Measurements from ENCODE around the gene LRIT1.

Gene LRIT1

GRCh38 chr10:84248794-84249193 lies 7.4 kb upstream of the LRIT1 start:
- no peak for DNase-seq

GRCh38 chr10:84247496-84247895 lies 6.2 kb upstream of the LRIT1 start:
- no peak for DNase-seq

GRCh38 chr10:84244651-84245270 lies 3.4 kb upstream of the LRIT1 start, which contains the start of gene RGR:
RGR (plus strand) TSS chr10:84245053; CDS start chr10:84245091, 38 bp downstream.
- no peak for DNase-seq

GRCh38 chr10:84243759-84244158 lies 2.4 kb upstream of the LRIT1 start:
- no peak for DNase-seq

DNA sequence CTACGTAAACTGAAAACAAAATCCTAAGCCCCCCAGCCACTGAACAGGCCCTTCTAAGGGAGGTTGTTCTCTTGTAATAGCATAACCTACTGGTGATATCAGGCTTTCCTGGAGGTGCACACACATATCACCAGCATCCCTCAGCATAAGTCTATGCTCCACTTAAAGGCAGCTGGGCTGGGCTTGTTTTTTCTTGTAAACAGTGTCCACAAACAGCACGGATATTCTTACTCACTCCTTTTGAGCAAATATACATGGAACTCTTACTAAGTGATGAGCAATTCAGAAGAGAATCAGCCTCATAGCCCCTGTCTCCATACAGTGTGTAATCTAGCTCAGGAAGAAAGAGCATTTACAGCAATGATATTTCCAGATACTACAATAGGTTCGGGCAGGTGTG lies 2.4 kb downstream of the LRIT1 start:
- DNase-seq, result no peak

DNA sequence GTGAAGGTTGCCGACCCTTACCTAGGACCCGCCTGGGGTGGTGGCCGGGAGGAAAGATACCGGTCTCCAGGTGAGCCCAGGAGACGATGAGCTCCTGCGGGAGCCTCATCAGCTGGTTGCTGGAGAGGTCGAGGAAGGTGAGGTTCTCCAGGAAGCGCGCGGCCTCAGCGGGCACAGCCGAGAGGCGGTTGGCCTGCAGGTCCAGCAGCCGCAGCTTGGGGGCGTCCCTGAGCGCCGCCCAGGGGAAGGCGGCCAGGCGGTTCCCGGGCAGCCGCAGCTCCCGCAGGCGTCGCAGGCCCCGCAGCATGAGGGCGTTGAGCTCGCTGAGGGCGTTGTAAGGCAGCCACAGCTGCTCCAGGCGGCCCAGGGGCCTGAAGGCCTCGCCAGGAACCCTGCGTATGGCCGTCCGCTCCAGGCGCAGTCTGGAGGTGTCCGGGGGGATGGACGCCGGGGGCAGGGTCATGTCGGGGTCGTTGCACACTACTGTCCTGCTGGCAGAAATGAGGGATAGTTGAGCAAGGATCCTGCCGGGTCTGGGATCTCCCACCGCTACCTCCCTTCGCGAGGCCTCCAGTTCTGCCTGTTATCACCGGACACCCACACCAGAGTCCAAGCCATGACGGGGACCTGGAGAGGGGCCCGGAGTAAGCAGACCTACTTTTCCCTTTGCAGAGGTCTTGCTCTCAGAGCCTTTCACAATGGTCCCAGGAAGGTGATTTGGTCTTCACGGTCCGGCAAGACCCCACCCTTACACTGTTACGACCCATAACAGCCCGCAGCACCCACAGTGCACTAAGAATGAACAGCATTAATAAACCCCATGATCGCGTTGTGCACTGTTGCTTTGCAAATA lies 3.9 kb downstream of the LRIT1 start:
- DNase-seq, result no peak

DNA sequence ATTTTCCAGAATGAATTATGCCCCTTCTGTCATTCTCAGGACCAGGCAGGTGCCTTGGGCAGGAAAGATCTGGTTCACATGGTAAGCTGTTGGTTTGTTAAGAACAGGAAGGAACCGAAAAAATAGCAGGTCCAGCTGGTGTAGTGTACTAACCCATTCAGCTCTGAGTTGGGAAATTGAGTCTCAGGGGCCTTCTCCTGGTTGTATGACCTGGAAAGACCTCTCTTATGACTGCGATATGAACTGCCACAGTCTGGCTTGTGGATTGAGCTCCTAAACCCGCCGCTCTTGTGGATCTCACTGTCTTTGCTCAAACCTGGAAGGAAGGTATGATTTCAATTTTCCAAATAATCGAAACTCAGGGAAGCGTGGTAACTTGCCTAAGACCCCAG lies 4.5 kb downstream of the LRIT1 start:
- no peak for DNase-seq

GRCh38 chr10:84235096-84235495 lies 6.2 kb downstream of the LRIT1 start:
- no peak for DNase-seq

DNA sequence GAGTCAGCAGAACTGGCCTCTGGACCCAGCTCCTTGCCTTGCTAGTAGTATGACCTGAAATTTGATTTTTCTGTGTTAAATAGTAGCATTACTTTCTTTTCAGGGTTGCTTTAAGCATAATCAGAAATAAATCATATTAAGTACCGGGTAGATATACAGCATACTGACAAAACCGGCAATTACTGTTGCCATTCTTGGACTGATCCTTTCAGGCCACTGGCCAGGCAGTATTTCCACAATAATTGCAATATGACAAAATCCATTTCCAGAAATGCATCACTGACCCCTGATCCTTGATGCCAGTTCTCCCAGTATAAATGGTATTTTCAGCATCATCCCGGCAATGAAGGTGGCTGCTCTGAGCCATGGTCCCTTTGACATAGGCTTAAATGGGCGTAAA lies 6.9 kb downstream of the LRIT1 start:
- no peak for DNase-seq

DNA sequence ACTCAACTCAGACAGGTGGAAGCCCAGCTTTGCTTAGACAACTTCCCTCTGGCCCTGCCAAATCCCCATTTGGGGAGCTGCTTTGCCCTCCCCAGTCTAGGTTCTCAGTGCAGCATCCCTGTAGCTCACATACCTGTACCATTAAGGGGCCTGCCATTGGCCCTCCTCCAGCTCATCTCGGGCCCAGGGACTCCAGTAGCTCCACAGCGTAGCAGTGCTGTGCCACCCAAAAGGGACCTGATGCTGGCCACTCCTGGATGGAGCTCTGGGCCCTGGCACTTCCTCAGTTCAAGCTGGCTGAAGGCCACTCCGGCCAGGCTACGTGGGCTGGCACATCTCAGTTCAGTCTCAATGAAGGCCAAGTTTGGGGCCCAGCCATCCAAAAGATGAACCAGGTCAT lies 7.4 kb downstream of the LRIT1 start:
- no peak for DNase-seq

DNA sequence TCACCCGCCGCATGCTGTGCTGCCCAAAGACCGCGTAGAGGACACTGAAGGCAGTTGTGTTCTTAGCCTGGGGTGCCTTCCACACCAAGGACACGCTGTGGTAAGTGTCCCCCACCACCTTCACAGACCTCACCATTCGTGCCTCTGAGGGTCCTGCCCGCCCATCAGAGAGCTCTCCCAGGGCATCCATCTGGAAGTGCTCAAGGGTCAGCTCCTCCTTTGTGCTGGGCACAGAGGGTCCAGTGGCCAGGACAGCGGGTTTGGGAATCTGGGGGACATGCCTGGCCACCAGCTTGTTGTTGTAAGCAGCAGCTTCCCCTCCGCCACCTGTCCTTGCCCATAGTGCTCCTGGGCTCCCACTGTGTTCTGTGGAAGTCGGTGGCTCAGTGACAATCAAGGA lies 9.0 kb downstream of the LRIT1 start:
- DNase-seq, result no peak

- DNase-seq, result no peak
Measured at GRCh38 chr10:84230359-84230758, 11.0 kb downstream of the LRIT1 start.

DNA sequence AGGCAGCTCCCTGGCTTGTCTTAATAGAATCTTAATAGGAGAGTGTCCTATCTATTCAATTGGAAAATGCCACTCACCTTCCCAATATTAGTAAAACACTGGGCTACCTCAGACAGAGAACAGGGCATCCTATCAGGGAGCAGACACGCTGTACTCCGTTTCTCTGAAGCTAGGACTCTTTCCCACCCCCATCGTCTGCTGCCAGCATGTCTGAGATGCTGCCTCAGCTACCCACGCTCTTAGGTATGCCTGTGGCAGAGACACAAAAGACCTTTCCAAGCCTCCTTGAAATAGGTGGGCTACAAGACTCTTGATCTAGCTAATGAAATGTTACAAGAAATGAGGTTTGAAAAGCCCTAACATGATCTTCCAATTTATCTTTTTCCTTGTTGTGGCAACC lies 13.5 kb downstream of the LRIT1 start:
- DNase-seq, result no peak

DNA sequence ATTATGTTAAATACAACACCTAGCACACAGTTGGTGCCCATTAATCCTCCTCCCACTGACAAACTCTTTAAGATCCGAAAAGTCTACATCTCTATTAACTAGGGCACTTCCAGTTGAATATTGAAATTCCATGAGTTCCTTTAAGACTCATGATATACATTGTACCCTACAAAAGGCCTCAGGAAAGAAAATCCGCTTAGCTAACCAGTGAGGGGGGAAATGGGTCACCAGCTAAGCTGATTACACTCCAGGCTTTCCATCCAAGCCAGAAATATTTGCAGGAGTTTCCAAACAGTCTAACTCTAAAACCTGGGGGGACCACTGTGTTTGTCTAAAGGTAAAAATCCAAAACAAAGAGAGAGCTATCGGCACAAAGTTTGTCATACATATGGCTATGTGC lies 14.7 kb downstream of the LRIT1 start:
- no peak for DNase-seq

DNA sequence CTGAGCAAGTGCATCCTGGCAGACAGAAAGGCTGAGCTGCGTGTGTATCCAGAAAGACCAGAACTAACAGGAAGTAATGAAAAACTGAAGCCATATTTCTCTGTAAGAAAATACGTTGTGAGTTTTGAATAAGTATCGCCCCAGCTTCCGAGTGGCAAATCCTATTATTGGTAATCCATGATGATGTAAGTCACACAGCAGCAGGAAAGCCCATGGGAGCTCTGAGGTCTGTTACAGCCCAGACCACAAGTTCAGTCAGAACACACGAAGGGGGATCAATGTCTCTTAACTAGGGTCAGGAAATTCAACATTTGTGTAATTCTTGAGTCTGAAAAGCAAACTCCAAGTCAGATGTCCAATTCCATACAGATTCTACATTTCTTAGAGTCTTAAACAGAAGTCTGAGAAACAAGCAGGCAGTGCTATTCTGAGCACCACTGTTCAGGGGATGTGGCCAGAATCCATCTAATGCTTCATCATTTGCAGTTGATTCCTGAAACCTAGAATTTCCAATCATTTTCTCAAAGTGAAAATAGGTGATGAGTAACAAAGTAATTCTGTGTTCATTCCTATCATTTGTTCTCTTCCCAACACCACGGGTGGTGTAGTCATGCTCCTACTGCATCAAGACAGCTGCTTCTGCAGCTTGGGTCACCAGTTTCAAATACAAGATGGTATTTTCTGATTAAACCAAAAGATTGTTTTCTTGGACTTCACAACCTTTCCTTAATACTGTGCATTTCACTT lies 15.7 kb downstream of the LRIT1 start, which contains the start of gene LRIT2:
Gene LRIT2, minus strand, starts transcription at position 118 of the 747 bp plus-strand sequence. Its CDS starts 24 bp downstream, at position 94.
- DNase-seq, result no peak

DNA sequence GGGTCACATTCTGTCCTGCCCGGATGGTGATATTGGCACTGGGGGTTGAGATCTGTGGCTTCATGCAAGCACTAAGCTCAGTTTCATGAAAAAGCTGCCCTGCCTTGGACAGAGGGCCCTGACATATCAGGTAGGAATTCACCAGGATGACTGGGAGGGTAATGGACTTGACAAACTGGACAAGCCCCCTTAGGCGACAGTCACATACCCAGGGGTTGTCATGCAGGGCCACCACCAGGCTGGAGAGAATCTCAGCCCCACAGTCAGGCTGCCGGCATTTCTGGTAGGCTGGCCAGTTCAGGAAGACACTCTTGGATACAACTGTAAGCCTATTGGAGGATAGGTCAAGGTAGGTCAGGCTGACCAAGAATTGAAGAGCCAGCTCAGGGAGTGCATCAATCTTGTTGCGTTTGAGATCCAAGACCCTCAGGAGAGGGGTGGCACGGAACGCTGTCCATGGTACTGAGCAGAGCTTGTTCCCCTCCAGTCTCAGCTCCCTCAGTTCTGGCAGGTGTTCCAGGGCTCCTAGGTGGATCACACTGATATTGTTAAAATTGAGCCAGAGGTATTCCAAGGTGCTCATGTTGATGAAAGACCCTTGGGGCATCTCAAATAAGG lies 16.8 kb downstream of the LRIT1 start:
- no peak for DNase-seq

DNA sequence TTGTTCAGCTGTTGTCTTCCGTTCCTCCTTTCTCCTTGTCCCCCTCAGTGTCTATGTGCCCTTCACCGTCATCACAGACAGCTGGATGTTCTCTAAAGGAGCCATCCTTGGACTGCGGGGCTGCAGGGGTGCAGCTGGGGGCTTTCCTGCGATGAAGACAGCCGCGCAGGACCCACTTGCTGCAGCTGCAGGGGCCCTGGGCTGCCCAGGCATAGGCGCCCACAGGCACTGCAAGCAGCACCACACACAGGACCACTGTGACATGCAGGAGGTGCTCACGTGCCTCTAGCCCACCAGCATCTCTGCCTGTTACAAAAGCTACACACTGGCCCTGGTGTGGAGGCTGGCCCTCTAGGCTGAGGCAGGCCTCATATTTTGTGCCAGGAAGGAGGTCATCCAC lies 19.4 kb downstream of the LRIT1 start:
- no peak for DNase-seq

- no peak for DNase-seq
Measured at GRCh38 chr10:84217746-84218145, 23.6 kb downstream of the LRIT1 start.

DNA sequence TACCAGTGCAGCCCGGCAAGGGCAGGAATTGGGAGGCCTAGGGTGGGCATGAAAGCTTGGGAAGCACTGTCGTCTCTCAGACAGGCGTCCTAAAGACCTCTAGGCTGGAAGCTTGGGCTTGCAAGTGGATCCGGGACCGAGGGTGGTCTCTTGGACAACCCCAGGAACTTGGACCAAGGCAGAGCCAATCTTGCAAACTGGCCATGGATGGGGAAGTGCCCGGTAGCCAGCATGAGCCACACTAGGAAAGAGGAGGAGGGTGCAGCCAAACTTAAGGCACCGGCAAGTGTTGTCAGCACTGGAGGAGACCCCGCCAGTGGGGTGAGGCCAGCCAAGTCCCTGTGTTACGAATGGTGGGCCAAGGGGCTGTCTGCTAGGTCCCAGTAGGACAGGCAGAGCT lies 24.5 kb downstream of the LRIT1 start:
- DNase-seq, result no peak

- DNase-seq, result no peak
Measured at GRCh38 chr10:84214612-84215235, 26.6 kb downstream of the LRIT1 start.

DNA sequence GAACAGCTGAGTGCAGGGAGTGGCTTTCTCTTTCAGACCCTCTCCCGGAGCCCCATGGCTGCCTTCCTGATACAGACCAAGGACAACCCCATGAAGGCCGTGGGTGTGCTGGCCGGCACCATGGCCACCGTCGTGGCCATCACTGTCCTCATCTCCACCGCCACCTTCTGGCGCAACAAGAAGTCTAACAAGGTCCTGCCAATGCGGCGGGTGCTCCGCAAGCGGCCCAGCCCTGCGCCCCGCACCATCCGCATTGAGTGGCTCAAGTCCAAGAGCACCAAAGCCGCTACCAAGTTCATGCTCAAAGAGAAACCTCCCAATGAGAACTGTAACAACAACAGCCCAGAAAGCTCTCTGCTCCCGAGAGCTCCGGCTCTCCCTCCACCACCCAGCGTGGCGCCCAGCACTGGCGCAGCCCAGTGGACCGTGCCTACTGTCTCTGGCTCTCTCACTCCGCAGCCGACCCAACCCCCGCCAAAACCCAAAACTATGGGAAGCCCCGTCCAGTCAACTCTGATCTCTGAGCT lies 27.2 kb downstream of the LRIT1 start:
- DNase-seq, result no peak

- DNase-seq, result no peak
Measured at GRCh38 chr10:84213076-84213475, 28.3 kb downstream of the LRIT1 start.

DNA sequence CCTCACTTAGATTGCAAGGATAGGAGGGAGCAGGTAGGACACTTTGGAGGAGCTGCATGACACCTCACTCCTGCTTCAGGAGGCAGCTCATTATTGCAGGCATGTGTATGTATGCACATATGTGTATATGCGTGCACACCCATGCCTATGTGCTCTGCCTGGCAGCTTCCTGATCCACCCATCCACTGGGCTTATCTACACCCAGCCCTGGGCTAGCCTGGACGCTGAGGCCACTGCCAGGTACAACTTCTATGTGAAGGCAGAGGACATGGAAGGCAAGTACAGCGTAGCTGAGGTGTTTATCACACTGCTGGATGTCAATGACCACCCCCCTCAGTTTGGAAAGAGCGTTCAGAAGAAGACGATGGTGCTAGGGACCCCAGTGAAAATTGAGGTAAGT lies 29.3 kb downstream of the LRIT1 start:
- DNase-seq, result no peak
